ENCODE results near the gene IMPA2. TPM values are rescaled to one million over a fixed set of nuclear protein-coding genes. Genes with fewer than 3 reads are reported as not detected.

IMPA2 gene
- total RNA-seq, 2 donors from 2014 or later = 8.4 to 26.6 TPM

DNA sequence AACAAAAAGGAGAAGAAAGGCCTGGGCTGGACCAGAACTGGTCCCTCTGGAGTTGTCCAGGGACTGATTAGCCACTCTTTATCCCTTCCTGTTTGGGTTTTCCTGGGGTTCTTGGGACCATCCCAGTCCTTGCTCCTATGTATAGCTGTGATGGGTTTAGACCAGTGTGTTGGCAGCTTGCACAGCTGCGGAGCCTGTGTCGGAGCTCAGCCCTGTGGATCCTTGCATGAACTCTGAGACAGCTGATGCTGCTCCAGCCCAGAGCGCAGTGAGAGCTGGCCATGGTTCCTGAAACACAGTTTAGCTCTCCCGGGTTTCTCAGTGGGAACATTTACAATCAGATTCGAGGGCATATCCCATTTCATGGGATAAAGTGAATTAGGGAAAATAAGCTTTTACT, 16.9 kb downstream of the IMPA2 start:
- Histone ChIP-seq H3K4me1 (ENCODE audit: control insufficient read depth in 1 of 2, low read depth in 2 of 2) (no peaks in the 10 kb centered on the region), H3K27me3 (replicated peaks; ENCODE audit: insufficient read depth) (no peaks in the 10 kb centered on the region), H3K36me3 (no peaks in the 10 kb centered on the region), H3K27ac (no peak overlapping the region), H3K9me3 (no peaks in the 10 kb centered on the region), H3K4me3 (no peak overlapping the region)
- TF ChIP-seq, protein P1, sequence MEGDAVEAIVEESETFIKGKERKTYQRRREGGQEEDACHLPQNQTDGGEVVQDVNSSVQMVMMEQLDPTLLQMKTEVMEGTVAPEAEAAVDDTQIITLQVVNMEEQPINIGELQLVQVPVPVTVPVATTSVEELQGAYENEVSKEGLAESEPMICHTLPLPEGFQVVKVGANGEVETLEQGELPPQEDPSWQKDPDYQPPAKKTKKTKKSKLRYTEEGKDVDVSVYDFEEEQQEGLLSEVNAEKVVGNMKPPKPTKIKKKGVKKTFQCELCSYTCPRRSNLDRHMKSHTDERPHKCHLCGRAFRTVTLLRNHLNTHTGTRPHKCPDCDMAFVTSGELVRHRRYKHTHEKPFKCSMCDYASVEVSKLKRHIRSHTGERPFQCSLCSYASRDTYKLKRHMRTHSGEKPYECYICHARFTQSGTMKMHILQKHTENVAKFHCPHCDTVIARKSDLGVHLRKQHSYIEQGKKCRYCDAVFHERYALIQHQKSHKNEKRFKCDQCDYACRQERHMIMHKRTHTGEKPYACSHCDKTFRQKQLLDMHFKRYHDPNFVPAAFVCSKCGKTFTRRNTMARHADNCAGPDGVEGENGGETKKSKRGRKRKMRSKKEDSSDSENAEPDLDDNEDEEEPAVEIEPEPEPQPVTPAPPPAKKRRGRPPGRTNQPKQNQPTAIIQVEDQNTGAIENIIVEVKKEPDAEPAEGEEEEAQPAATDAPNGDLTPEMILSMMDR (IDR thresholded peaks at IDR 0.05) = no peak
- no peak for ATAC-seq (ENCODE audit: insufficient number of reproducible peaks, low FRiP score, low read depth)
- no peak for DNase-seq (ENCODE audit: low spot score)

DNA sequence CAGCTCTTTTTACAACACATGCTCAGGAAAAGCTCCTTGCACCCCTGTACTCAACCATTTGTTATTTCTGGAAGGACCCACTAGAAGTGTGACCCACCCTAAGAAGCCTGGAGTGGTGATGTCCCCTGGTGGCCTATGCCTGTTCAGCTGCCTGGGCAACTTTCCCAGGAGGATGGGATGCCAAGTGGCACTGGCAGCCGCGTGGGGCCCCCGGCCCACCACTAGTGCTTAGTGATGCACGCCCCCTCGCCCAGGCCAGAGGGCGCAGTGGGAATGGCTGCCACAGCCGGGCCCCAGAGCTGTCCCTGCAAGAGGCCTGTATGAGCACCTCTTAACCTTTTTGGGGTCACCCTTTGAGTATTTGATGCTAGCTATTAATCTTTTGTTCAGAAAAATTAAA, 18.1 kb downstream of the IMPA2 start:
- Histone ChIP-seq H3K36me3 (peaks cover 3% of the 10 kb centered on the region), H3K4me1 (ENCODE audit: control insufficient read depth in 1 of 2, low read depth in 2 of 2) (no peaks in the 10 kb centered on the region), H3K27me3 (replicated peaks; ENCODE audit: insufficient read depth) (no peaks in the 10 kb centered on the region), H3K9me3 (no peaks in the 10 kb centered on the region), H3K4me3 (no peak overlapping the region), H3K27ac (no peak overlapping the region)
- TF ChIP-seq, protein P1 (IDR thresholded peaks at IDR 0.05) = no peak
- no peak for DNase-seq (ENCODE audit: low spot score)
- ATAC-seq (ENCODE audit: insufficient number of reproducible peaks, low FRiP score, low read depth) = no peak

DNA sequence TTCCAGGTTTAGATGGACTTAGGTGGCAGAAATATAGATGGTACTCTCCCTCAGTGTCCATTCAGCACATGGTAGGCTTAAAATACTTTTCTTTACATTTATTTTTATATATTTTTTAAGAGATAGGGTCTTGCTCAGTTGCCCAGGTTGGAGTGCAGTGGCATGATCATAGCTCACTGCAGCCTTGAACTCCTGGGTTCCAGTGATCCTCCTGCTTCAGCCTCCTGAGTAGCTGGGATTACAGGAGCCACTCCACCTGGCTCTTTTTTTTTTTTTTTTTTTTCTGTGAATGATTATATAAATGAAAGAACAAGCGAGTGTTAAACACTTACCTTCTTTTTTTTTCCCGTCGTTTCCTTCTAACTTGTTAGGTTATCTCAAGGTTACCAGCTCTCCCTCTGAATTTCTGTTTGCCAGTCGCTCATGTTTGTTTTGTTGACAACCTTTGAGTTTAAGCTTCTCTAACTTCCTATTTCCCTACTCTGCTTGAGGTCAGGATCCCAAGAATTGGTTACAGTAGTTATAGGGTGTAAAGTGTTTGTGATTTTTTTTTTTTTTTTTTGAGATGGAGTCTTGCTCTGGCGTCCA, 18.9 kb downstream of the IMPA2 start:
- Histone ChIP-seq H3K9me3 (no peaks in the 10 kb centered on the region), H3K27ac (no peak overlapping the region), H3K4me1 (ENCODE audit: control insufficient read depth in 1 of 2, low read depth in 2 of 2) (no peaks in the 10 kb centered on the region), H3K27me3 (replicated peaks; ENCODE audit: insufficient read depth) (no peaks in the 10 kb centered on the region), H3K36me3 (peaks cover 3% of the 10 kb centered on the region), H3K4me3 (no peak overlapping the region)
- TF ChIP-seq, protein P1 (IDR thresholded peaks at IDR 0.05) = no peak
- no peak for DNase-seq (ENCODE audit: low spot score)
- no peak for ATAC-seq (ENCODE audit: insufficient number of reproducible peaks, low FRiP score, low read depth)

DNA sequence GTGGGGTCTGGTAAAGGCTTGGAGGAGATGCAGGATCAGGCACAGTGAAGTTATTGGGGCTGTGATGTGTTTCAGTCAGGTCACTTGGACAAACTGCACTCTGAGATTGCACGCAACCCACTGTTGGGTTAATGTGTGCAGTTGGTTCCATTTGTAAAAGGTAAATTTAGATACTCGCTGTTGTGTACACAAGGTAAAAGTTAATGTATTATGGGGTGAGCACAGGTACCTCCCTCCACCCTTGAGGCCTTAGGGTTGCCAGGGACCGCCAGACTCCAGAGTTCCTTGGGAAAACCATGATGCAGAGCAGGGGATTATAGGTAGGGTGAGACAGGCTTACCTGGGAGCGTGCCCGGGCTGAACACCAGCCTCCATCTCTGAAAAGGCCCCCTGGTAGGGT, 20.1 kb downstream of the IMPA2 start:
- H3K36me3 ChIP-seq = peaks cover 3% of the 10 kb centered on the region
- no peak for DNase-seq (ENCODE audit: low spot score)
- no peaks in the 10 kb centered on the region for H3K9me3 ChIP-seq
- no peak for ATAC-seq (ENCODE audit: insufficient number of reproducible peaks, low FRiP score, low read depth)
- no peak overlapping the region for H3K27ac ChIP-seq
- no peaks in the 10 kb centered on the region for H3K27me3 ChIP-seq (replicated peaks; ENCODE audit: insufficient read depth)
- no peak overlapping the region for H3K4me3 ChIP-seq
- TF ChIP-seq, protein P1 (IDR thresholded peaks at IDR 0.05) = no peak
- H3K4me1 ChIP-seq (ENCODE audit: control insufficient read depth in 1 of 2, low read depth in 2 of 2) = no peaks in the 10 kb centered on the region

DNA sequence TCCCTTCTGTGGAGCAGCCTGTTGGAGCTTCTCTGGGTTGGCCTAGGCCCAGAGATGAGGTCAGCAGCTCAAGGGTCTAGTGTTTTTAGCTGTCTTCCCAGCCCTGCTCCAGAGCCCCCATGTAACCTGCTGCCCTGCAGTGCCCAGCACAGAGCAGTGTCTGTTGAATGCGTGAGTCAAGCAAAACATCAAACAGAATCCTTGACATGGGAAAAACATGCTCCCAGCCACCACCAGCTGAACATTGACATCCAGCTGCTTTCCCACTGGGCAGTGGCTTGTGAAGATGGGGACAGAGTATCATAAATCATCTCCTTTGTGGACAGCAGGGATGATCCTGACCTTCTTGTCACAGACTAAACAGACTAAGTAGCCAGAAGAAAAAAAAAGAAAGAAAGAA, 22.6 kb downstream of the IMPA2 start:
- TF ChIP-seq, protein P1 (IDR thresholded peaks at IDR 0.05) = no peak
- Histone ChIP-seq H3K4me1 (ENCODE audit: control insufficient read depth in 1 of 2, low read depth in 2 of 2) (no peaks in the 10 kb centered on the region), H3K4me3 (no peak overlapping the region), H3K27me3 (replicated peaks; ENCODE audit: insufficient read depth) (no peaks in the 10 kb centered on the region), H3K27ac (no peak overlapping the region), H3K36me3 (peaks cover 3% of the 10 kb centered on the region), H3K9me3 (no peaks in the 10 kb centered on the region)
- DNase-seq (ENCODE audit: low spot score) (no peak), ATAC-seq (ENCODE audit: insufficient number of reproducible peaks, low FRiP score, low read depth) (no peak)

Measured in thoracic aorta (tissue), 2 donors.